ENCODE measurements around the gene DLG2. TPM values are rescaled to one million over a fixed set of nuclear protein-coding genes. Genes with fewer than 3 reads are reported as not detected.

Gene DLG2
- total and polyA plus RNA-seq, 9 of the 15 experiments (the other 6 are each of a cell fraction or from before 2014, with no cell fraction given) = 0.52 to 1.6 (median 0.95) TPM

GRCh38 chr11:85307366-85307765, 319.8 kb downstream of the DLG2 start (continued):
- TF ChIP-seq EZH2 (IDR thresholded peaks at IDR 0.05; ENCODE audit: borderline replicate concordance, low read depth, low read length) (no peak), SMARCA5 (IDR thresholded peaks at IDR 0.05) (no peak), HLTF (IDR thresholded peaks at IDR 0.05) (no peak), ETV6 (IDR thresholded peaks at IDR 0.05; ENCODE audit: borderline replicate concordance in 1 of 2, low read depth in 2 of 2, low read length in 1 of 2) (no peak), ETV6 (CRISPR knock-in tag; IDR thresholded peaks at IDR 0.05; ENCODE audit: borderline replicate concordance) (no peak), REST (IDR thresholded peaks at IDR 0.05; ENCODE audit: borderline replicate concordance) (no peak), REST (CRISPR knock-in tag; IDR thresholded peaks at IDR 0.05; ENCODE audit: low read depth) (no peak)

Measured in K562 (cell line).